MM.1S (cell line): ENCODE results near the gene NDP.

ENCODE experiments used
- CTCF ChIP-seq: fragments of 300-600 bp; sonication (generic); IDR thresholded peaks from 2 replicates; pipeline ENCODE4 v1.5.1; 2016; ENCODE audit warnings: antibody characterized with exemption, low read length, mixed read lengths
- EZH2 ChIP-seq: fragments of 300-600 bp; sonication (generic); optimal IDR thresholded peaks from 2 replicates; pipeline ENCODE3; 2017; ENCODE audit warnings: low read depth, mild to moderate bottlenecking, antibody characterized with exemption, low read length, mixed read lengths

- TF ChIP-seq CTCF (no peak), EZH2 (no peak)
Observed at GRCh38 chrX:44010626-44011025, 37.4 kb upstream of the NDP start.
